ENCODE measurements around the gene GREM1.

GREM1 gene

DNA sequence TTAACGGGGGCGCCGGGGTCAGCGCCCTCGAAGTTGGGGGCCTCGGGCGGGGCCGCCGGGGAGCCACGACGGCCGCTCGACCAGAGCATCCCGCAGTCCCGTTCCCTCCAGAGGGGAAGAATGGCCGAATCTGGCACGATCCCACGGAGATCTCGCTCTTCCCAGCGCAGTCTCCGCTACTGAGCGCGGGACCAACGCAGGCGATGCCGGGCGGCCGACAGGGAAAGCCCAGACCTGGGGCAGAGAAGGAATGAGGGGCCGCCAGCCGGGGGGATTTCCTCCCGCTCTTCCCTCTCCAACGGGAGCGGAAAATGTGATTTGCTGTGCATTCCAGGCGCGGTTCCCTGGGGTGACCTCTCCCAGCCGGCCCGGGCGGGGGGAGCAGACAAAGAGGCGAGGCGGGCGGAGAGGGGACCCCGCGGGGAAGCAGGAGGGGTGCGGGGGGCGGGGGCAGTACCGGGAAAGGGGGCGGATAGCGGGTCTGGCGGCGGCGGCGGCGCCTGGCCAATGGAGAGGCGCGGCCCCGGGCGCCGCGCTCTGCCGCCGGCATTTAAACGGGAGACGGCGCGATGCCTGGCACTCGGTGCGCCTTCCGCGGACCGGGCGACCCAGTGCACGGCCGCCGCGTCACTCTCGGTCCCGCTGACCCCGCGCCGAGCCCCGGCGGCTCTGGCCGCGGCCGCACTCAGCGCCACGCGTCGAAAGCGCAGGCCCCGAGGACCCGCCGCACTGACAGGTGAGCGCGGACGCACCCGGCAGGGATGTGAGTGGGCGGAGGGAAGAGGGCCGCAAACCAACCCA is at the start of gene GREM1:
TSS of gene GREM1 (plus strand) at position 579 of the 801 bp plus-strand sequence. CDS start 12,687 bp downstream, outside the sequence.
- DNase-seq (ENCODE audit: extremely low read depth in 1 of 2, low read depth in 1 of 2): no peak

DNA sequence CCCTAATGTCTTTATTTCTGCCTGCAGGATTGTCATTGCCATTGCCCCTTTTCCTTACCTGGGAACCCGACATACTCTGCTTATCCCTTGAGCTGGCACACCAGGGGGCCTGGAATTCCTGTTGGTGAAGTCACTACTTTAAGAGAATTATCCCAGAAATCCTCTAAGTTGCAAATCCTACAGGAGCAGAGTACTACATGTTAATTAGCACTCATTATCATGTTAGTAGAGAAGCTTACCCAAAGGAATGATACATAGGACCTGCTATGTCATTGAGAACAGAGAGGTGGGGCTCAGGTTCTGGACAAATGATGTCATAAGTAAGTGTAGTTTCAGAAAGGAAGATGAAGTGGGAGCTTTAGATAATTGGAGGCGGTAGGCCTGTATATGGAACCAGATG is 48.9 kb upstream of the GREM1 start:
- no peak for DNase-seq (ENCODE audit: extremely low read depth in 1 of 2, low read depth in 1 of 2)

DNA sequence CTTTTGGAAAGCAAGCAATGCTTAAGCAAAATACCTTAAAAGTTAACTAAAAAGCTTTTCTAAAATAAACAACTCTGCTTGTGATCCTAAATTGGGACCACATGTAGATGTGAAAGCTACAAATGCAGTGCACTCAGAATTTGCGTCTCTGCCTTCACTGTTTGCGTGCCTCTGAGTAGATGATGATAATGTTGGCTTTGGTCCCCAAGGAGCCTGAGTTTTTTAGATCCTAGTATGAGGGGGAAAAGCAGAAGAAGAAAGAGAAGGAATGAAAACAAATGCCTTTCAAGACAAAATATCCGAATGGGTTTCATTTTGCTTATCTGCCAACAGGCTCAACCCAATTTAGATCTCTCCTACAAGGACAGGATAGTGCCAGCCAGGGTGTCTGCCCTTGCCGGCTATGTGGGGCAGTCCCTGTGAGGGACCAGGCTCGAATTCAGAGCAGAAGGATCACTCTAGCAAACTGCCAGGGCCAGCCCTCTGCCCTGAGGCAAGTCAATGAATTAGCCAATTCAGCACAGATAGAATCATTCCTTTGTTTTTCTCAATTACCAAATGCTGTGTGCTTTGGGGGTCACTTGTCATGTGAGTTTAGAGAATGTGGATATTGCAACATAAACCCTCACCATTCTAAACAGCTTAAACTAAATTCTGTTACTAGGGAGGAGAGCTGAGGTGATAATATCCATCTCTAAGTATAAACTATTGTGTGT is 47.8 kb upstream of the GREM1 start:
- no peak for DNase-seq (ENCODE audit: extremely low read depth in 1 of 2, low read depth in 1 of 2)

- no peak for DNase-seq (ENCODE audit: extremely low read depth in 1 of 2, low read depth in 1 of 2)
Observed at GRCh38 chr15:32670623-32671022, 47.2 kb upstream of the GREM1 start.

GRCh38 chr15:32671339-32672325 is 46.2 kb upstream of the GREM1 start:
- DNase-seq (ENCODE audit: extremely low read depth in 1 of 2, low read depth in 1 of 2): no peak

DNA sequence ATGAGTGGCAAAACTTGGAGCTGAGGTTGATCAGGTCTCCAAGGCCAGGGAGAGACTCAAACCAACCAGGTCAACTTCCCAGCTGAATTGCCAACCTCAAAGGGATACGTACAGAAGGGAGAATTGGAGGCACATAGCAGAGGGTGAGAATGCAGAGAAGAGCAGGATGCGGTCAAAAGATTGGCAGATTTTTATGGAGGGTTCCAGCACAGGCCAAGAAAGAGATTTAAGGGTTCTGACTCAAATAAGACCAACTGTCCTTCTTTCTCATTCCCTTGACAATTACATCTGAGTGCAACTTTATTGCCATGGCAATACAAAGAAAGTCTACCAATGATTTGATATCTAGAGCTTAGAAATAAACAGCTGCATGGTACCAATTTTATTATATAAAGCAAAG is 43.1 kb upstream of the GREM1 start:
- no peak for DNase-seq (ENCODE audit: extremely low read depth in 1 of 2, low read depth in 1 of 2)

DNA sequence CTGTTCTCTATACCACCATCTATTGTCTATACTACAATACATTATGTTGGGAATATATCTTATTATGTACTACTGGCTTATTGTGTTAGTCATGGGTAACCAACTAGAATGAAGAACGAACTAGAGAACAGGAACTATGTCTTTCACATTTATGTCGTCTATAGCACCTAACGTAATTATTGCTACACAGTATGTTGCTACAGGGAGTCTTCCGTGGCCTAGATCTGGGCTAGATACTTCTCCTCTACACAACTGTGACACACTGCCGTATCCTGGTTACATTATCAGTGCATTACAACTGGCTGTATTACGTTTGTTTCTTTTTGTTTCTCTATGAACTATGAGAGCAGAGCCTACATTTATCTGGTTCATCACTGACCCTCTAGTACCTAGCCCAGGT is 42.3 kb upstream of the GREM1 start:
- DNase-seq (ENCODE audit: extremely low read depth in 1 of 2, low read depth in 1 of 2): no peak

- DNase-seq (ENCODE audit: extremely low read depth in 1 of 2, low read depth in 1 of 2): no peak
Observed at GRCh38 chr15:32676169-32676568, 41.6 kb upstream of the GREM1 start.

DNA sequence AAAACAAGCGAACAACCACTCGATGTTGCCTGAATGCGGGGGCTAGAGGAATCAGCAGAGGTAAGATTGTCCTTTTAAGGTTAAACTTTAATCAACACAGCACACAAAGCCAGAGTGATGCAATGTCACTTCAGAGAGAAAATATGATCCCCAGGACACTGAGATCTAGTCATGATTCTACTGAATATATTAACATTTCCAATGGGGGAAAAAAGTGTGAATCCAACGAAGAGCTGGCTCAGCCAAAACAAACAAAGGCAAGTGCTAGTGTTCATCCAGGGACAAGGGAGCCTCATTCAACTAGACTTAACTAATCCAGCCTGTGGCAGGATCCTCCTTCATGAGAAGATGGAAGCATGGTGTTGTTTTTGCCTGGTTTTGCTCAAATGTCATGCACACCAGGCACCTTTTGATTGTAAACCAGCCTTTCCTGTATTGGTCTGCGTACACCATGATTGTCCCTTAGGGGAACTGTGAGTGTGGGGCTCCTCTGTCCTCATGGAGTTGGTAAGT is 40.5 kb upstream of the GREM1 start:
- DNase-seq (ENCODE audit: extremely low read depth in 1 of 2, low read depth in 1 of 2): no peak

DNA sequence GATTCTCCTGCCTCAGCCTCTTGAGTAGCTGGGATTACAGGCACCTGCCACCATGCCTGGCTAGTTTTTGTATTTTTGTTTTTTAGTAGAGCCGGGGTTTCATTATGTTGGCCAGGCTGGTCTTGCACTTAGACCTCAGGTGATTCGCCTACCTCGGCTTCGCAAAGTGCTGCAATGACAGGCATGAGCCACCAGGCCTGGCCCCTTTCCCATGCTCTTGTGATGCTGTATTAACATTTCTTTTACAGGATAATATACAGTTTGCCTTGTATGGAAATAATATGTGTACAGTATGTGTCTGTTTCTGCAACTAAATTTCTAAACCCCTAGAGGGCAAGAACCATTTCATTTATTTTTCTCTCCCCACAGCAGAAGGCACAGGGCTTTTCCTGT is 38.5 kb upstream of the GREM1 start:
- no peak for DNase-seq (ENCODE audit: extremely low read depth in 1 of 2, low read depth in 1 of 2)

- no peak for DNase-seq (ENCODE audit: extremely low read depth in 1 of 2, low read depth in 1 of 2)
Observed at GRCh38 chr15:32682569-32682968, 35.2 kb upstream of the GREM1 start.

DNA sequence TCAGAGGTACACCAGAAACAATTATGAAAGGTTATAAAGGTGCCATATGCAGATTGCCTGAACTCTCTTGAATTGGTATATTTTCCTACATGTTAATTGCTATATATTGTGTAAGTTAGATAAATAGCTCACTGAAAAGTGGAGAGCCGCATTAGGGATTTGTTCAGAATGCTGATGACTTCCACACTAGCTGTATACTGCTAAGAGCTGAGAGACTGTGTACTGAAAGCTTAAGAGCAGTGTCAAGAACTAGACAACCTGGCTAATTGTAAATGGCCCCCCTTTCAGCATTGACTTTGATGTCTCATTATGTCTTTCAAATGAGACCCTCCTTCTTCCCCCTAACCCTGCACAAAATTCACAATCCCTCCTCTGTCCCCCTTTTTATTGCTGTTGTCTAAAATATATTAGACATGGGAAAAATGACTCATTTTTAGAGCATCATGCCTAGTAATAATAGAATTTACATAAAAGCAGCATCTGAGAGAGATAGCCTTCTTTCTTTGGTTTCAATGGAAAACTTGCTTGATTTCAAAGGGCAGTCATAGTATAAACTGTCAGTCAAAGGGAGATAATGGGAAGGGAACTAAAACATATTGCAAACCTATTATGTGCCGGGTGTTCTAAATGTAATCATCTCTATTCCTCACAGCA is 34.7 kb upstream of the GREM1 start:
- no peak for DNase-seq (ENCODE audit: extremely low read depth in 1 of 2, low read depth in 1 of 2)

DNA sequence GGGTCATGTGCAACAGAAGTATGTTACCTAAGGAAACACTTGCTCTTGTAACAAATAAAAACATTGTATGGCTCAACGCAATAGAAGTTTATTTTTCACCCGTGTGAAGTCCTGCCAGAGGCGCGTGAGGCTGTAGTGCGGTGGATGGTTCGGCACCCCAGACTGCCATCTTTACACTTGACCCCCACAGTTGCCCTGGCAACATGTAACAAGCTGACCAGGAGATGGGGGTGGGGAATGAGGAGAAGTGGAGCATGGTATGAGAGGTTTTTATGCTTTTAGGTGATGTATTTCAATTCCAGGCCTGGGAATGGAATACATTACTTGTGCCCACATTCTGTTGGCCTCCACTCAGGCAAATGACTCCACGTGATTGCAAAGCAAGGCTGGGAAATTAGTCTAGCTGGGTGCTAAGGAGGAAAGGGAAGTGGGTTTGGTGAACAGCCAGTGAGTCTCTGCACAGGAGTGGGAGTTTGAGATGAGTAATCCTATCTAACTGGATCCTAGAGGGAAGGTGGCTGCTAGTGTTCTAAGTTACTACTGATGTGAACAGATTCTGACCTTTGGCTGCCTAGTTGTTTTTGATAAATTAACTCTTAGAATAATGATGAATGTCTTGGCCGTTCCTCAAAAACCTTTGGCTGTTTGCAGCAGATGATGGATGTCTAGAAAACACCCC is 33.8 kb upstream of the GREM1 start:
- DNase-seq (ENCODE audit: extremely low read depth in 1 of 2, low read depth in 1 of 2): no peak

GRCh38 chr15:32685576-32685975 is 32.2 kb upstream of the GREM1 start:
- DNase-seq (ENCODE audit: extremely low read depth in 1 of 2, low read depth in 1 of 2): no peak

GRCh38 chr15:32687556-32687955 is 30.2 kb upstream of the GREM1 start:
- DNase-seq (ENCODE audit: extremely low read depth in 1 of 2, low read depth in 1 of 2): no peak

GRCh38 chr15:32688151-32688639 is 29.6 kb upstream of the GREM1 start:
- DNase-seq (ENCODE audit: extremely low read depth in 1 of 2, low read depth in 1 of 2): no peak

GRCh38 chr15:32690941-32691688 is 26.7 kb upstream of the GREM1 start:
- no peak for DNase-seq (ENCODE audit: extremely low read depth in 1 of 2, low read depth in 1 of 2)

DNA sequence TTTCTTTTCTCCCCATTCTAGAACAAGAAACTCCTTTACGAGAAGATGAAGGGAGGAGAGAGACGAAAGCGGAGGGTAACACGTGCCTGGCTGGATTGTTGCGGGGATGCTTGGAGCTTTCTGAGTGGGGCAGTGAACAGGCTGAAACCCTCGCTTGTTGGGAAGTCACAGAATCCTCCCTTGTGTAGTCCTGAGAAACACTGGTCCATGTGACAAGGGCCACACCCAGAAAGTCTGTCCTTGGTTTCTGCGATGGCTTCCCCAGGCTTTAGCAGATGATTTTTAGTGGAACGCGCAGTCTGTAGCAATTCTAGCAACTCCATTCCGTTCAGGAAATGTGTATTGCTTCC is 26.1 kb upstream of the GREM1 start:
- DNase-seq (ENCODE audit: extremely low read depth in 1 of 2, low read depth in 1 of 2): no peak

DNA sequence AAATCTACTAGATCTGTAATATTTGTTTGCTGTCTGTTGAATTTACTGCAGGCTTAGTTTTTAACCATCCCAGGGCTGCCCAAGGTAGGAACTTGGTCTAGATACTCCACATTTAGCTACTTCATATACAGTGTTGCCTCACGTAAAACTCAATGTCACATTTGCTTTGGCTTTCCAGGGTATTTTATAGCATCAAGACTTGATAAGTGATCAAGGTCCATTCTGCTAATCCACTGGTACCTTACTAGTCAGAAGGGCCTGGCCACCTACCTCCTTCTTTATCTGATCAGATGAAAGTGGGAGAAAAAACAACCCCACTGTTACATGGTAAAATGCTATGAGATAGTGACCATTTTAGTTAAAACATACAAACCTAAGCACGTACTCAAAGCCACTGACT is 25.5 kb upstream of the GREM1 start:
- no peak for DNase-seq (ENCODE audit: extremely low read depth in 1 of 2, low read depth in 1 of 2)
